GM12878 (cell line): ENCODE results near the gene NT5C.
A peak's percentile ranks its signal among the peaks of the same experiment; 100 is the strongest.

Experiments used
- CTCF ChIP-seq, 3 experiments: IDR thresholded peaks in 2 of 3; conservative IDR thresholded peaks in 1 of 3; 2 replicates each; pipeline ENCODE4 v1.5.1; 2011; ENCODE audit warnings: low read depth in 3 of 3, low read length in 3 of 3, mild to moderate bottlenecking in 3 of 3, control low read depth in 2 of 3, moderate library complexity in 2 of 3, inconsistent platforms in 1 of 3, mixed read lengths in 1 of 3; ENCODE audit not compliant: control insufficient read depth in 2 of 3, insufficient read depth in 1 of 3; ENCODE audit errors: extremely low read depth in 1 of 3
- FOXM1 ChIP-seq: IDR thresholded peaks from 2 replicates; pipeline ENCODE4 v1.6.1; 2012; ENCODE audit warnings: low read depth, mild to moderate bottlenecking, inconsistent platforms, low read length, moderate library complexity
- IKZF1 ChIP-seq: fragments of 450-650 bp; conservative IDR thresholded peaks from 2 replicates; pipeline ENCODE4 v1.6.1; 2017; ENCODE audit warnings: antibody characterized with exemption, mild to moderate bottlenecking
- MXI1 ChIP-seq: fragments of 150-350 bp; IDR thresholded peaks from 2 replicates; pipeline ENCODE4 v1.6.1; 2011; ENCODE audit warnings: low read depth, mild to moderate bottlenecking, inconsistent platforms, low read length, improper control_type of control experiment
- MYC ChIP-seq: IDR thresholded peaks from 2 replicates; pipeline ENCODE4 v1.6.1; 2011; ENCODE audit warnings: mild to moderate bottlenecking, low read length, moderate library complexity, inconsistent platforms; ENCODE audit not compliant: insufficient read depth, insufficient replicate concordance, insufficient read length, severe bottlenecking
- NFXL1 ChIP-seq: fragments of 450-650 bp; IDR thresholded peaks from 2 replicates; pipeline ENCODE4 v1.6.1; 2017; ENCODE audit warnings: antibody characterized with exemption, mild to moderate bottlenecking, borderline replicate concordance
- POLR2A ChIP-seq: IDR thresholded peaks from 2 replicates; pipeline ENCODE4 v1.6.1; 2011; ENCODE audit warnings: low read depth, mild to moderate bottlenecking, low read length
- POLR2AphosphoS5 ChIP-seq: IDR thresholded peaks from 2 replicates; pipeline ENCODE4 v1.6.1; 2011; ENCODE audit warnings: mild to moderate bottlenecking, low read length, inconsistent platforms
- SIN3A ChIP-seq: IDR thresholded peaks from 2 replicates; pipeline ENCODE4 v1.6.1; 2012; ENCODE audit warnings: low read depth, low read length, improper control_type of control experiment
- SIX5 ChIP-seq: IDR thresholded peaks from 2 replicates; pipeline ENCODE4 v1.6.1; 2011; ENCODE audit warnings: mild to moderate bottlenecking, low read depth, low read length, moderate library complexity; ENCODE audit not compliant: severe bottlenecking
- STAT3 ChIP-seq: IDR thresholded peaks from 2 replicates; pipeline ENCODE4 v1.6.1; 2011; ENCODE audit warnings: low read depth, low read length, improper control_type of control experiment
- TAF1 ChIP-seq: IDR thresholded peaks from 2 replicates; pipeline ENCODE4 v1.6.1; 2011; ENCODE audit warnings: mild to moderate bottlenecking, low read depth, low read length, borderline replicate concordance

- no peak for TF ChIP-seq FOXM1
- TF ChIP-seq MYC: no peak
- peak; percentile 47; the same call in 1 of the 2 replicates for TF ChIP-seq POLR2A
- TF ChIP-seq MXI1: no peak
- TF ChIP-seq NFXL1: no peak
- TF ChIP-seq STAT3: no peak
- no peak for TF ChIP-seq TAF1
- TF ChIP-seq CTCF (IDR thresholded peaks at IDR 0.05 in 2 of 3, conservative IDR thresholded peaks at IDR 0.05 in 1 of 3; ENCODE audit: control insufficient read depth in 2 of 3, extremely low read depth in 1 of 3, insufficient read depth in 1 of 3, low read depth in 3 of 3, low read length in 3 of 3): no peak
- TF ChIP-seq POLR2AphosphoS5: no peak
- TF ChIP-seq SIX5: no peak
- no peak for TF ChIP-seq SIN3A
- no peak for TF ChIP-seq IKZF1
These were observed 5.6 kb downstream of the NT5C start for GRCh38 chr17:75125984-75126383.
